GM19397 (cell line): ENCODE measurements around the gene MESD.
"Not testable (repeated sequence)": the region's sequence is repeated elsewhere in the genome, so short reads cannot be mapped to it uniquely, and the experiment has no call there.

Source experiments
- ATAC-seq: cut with Tn5 transposase; IDR thresholded peaks from one replicate; pipeline ENCODE4 v1.9.1; 2021; ENCODE audit warnings: mild to moderate bottlenecking, moderate library complexity; ENCODE audit not compliant: unreplicated experiment

Gene MESD

DNA sequence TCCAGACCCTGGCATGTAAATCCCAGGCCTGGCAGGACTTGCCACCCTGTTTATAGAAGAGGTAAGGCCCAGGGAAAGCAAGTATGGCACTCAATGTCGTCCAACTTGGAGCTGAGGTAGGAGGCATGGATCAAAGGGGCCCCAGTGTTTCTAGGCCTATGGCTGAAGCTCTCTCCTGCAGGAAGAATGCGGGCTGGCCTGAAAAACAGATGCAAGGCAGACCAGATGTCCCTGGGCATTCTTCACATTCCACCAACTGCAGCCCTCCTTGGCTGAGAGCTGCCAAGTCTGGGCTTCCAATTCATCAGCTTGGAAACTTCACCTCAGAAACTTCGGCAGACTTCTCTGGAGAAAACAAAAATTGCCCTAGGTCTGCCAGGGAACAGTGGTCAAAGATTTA is 22.2 kb downstream of the MESD start:
- no peak for ATAC-seq

DNA sequence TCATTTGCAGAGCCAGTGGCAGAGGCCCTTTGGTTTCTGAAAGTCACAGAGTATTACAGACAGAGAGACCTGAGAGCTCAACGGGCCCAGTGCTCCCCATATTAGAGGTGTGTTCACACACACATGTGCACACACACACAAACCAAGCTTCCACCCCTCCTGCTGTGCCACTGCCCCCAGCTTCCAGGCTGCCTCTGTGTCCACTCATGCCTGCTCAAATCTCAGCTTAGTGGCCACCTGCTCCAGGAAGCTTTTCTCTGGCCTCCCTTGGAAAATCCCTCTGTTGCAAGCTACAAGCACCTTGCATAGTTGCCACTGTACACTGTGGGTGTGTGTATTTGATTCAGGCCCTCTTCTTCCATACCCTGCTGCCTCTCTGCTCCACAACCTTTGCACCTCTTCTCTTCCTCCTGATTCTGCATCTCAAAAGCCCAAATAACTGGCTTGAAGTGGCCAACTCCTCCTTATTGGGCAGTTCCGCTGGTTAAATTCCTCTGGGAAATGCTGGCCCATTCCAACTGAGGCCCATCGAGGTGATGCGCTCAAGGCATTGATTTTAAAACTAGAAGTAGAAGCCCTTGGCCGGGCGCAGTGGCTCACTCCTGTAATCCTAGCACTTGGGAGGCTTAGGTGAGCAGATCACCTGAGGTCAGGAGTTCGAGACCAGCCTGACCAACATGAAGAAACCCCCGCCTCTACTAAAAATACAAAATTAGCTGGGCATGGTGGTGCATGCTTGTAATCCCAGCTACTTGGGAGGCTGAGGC is 23.0 kb downstream of the MESD start:
- no peak for ATAC-seq

DNA sequence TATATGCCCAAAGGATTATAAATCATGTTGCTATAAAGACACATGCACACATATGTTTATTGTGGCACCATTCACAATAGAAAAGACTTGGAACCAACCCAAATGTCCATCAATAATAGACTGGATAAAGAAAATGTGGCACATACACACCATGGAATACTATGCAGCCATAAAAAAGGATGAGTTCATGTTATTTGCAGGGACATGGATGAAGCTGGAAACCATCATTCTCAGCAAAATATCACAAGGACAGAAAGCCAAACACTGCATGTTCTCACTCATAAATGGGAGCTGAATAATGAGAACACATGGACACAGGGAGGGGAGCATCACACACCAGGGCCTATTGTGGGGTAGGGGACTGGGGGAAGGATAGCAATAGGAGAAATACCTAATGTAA is 24.2 kb downstream of the MESD start:
- not testable (repeated sequence) for ATAC-seq

DNA sequence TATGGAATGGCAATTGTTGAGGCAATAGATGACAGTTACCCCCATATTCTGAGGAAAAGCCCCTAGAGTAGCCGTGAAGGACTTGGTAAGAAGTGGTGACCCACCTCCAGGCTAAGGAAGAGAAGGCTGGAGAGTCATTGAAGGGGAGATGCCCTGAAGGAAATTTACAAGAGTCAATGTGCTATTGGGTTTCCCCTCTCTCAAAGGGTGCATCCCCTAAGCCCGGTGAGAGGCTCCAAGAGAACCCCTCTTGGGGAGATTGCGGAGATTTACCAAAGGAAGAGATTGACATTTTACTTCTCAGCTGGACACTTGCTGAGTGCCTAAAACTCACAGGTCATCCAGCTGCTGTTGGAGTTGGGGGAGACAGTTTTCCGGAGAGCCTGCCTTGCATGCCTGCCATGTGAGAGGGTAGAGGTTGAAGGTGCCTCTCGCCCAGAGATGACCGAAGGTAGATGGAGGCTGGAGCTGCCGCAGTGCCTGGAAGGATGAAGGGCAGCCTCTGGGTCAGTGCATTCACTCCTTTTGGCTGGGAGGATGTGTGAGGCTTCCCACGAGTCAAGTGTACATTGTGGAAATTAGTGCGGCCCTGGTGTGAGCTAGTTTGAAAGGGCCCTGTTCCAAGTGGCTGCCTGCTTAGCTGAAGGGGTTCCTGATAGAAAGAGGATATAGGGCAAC is 30.7 kb downstream of the MESD start:
- no peak for ATAC-seq

DNA sequence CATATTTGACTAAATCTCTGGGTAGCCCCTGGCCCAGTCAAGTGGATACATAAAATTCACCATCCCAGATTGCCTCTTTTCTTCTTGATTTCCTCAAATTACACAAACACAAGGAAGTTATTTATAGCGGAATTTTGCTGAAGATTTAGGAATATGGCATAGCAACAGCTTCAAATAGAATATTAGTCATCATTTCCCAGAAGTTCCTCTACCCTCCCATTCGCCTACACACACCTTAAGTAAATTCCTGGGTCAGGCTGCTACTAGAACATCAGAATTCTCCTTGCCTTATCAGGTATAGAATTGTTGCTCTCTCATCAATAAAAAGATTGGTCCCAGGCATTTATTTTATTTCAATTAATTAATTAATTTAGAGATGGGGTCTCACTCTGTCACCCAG is 31.6 kb downstream of the MESD start:
- no peak for ATAC-seq

DNA sequence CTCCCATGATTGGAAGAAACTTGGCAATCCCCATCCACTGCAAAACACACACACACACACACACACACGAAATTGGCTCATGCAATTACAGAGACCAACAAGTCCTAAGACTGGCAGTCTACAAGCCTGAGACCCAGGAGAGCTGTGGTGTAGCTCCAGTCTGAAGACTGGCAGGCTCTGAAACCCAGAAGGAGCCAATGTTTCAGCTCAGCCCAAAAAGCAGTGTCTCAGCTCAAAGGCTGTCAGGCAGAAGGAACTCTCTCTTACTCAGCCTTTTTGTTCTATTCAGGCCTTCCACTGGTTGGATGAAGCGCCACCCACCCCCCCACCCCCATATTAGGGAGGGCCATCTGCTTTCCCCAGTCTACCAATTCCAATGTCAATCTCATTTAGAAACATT is 32.1 kb downstream of the MESD start:
- no peak for ATAC-seq

DNA sequence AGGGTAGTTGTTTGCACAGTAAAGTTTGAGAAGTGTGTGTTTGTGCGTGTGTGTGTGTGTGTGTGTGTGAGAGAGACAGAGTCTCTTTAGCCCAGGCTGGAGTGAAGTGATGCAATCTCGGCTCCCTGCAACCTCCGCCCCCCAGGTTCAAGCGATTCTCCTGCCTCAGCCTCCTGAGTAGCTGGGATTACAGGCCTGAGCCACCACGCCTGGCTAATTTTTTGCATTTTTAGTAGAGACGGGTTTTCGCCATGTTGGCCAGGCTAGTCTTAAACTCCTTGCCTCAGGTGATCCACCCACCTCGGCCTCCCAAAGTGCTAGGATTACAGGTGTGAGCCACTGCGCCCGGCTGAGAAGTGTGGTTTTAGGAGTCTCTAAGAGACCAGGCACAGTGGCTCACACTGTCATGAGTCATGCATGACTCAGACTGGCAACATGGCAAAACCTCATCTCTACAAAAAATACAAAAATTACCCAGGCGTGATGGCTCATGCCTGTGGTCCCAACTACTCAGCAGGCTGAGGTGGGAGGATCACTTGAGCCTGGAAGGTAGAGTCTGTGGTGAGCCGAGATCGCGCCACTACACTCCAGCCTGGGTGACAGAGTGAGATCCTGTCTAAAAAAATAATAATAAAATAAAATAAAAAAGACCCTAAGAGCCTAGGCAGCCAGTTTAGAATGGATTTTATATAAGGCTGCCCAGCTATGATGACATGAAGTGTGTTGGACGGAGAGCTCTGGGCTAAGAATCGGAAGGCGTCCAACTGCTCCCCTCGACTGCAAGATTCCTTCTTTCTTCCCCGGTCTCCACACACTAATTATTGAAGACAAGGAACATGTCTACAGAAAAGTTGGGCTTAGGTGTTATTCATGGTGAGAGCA is 33.8 kb downstream of the MESD start:
- not testable (repeated sequence) for ATAC-seq

DNA sequence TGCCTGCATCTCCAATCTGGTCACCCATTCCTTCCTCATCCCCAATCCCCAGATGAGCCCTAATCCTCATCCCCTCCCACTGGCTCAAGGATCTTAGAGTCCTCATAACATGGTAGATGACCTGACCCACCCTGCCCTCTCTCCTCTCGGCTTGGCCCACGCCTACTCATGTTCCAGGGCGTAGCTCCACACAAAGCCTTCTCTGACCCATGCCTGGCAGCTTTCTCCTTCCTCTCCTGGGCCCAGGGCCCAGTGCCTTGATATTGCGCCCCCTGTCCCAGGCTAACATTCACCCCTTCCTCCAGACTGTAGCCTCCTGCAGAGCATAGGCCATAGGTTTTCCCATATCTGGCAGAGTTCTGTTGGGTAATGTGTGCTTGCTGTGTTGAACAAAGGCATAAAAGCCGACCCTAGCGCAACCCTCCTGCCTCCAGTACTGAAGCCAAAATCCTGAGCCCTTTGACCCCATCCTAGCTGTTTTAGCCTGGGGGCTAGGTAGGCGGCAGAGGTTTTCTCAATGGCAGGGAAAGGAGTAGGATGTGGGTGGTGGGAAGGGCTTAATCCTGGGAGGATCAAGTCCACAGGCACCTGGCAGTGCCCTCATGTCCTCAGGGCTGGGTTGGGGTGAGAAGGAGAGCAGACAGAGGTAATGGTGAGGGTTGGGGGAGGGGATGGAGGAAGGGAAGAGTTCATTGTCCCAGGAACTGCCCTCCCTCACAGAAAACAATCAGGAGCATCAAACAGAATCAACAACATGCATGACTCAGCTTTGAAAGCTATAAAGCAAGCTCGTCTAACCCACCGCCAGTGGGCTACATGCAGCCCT is 35.5 kb downstream of the MESD start:
- no peak for ATAC-seq

DNA sequence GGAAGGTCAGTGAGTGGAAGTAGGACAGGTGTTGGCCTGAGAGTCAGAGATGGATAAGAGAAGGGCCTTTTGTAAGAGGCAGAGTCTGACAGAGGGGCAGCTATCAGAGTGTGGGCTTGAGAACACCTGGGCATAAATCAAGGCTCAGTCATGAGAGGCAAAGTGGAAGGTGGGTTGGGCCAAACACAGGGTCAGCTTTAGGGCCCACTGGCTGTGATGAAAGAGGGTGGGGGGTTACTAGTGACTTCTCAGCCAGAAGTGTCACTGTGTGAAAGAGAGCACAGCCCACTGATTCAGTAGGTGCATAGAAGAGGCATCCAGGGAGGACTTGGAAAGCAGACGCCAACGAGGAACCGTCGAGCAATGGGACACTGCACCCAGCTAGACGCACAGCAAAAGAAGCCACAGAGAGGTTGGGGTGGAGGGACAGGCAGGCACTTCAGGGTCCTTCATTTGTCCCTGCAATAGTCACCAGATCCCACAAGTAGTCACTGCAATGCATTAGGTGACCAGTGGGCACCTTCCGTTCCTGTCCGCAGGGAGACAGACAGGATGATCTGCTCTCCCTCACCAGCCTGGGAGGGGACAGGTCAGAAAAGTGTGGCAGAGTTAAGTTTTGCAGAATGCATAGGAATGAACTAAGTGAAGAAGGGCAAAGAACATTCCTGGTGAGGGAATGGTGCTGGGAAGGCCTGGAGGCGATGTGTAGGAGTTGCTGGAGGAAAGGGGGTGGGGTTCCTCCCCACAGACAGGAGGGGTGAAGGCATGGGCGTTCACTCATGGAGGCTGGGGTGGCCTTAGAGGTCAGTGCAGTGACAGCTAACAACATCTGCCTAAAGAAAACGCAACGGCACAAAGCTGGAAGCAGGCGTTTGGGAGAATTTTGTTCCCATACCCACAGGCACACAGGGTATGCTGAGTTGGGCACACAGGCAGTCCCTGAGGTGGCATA is 36.3 kb downstream of the MESD start:
- no peak for ATAC-seq

DNA sequence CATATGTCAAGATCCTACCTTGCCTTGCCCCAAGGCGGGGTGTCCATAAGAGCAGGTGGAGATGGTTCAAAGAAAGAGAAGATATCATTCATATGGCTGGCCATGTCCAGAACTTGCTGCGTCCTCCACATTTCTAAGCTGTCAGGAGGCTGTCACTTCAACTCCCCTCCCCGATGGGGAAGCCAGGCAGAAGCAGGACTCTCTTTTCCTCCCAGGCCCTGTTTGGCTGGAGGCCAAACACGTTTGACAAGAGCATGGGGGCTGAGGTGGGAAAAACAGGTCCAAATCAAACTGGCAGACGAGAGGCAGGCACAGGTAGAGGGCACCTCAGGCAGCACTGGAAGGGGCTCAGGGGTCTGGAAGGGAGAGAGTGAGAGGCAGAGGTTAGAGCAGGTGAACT is 37.7 kb downstream of the MESD start:
- ATAC-seq = no peak

DNA sequence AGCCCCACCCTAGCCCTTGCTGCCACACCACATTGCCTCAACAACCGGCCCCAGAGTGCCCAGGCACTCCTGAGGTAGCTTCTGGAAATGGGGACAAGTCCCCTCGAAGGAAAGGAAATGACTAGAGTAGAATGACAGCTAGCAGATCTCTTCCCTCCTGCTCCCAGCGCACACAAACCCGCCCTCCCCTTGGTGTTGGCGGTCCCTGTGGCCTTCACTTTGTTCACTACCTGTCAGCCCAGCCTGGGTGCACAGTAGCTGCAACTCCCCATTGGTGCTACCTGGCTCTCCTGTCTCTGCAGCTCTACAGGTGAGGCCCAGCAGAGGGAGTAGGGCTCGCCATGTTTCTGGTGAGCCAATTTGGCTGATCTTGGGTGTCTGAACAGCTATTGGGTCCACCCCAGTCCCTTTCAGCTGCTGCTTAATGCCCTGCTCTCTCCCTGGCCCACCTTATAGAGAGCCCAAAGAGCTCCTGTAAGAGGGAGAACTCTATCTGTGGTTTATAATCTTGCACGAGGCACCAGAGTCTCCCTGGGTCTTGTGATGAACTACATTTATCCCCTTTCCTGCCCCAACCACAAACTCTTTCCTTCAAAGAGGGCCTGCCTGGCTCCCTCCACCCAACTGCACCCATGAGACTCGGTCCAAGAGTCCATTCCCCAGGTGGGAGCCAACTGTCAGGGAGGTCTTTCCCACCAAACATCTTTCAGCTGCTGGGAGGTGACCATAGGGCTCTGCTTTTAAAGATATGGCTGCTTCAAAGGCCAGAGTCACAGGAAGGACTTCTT is 39.1 kb downstream of the MESD start:
- no peak for ATAC-seq

DNA sequence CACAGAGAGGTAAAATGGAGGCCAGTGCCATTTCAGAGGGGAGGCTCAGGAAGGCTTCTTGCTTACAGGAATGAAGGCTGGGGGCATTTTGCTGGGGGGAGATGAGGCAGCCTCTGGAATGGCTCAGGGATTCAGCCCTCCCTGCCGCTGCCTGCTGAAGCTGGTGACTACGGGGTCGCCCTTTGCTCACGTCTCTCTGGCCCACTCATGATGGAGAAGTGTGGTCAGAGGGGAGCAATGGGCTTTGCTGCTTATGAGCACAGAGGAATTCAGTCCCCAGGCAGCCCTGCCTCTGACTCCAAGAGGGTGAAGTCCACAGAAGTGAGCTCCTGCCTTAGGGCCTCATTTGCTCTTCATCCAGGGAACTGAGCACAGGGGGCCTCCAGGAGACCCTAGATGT is 39.9 kb downstream of the MESD start:
- ATAC-seq = no peak

DNA sequence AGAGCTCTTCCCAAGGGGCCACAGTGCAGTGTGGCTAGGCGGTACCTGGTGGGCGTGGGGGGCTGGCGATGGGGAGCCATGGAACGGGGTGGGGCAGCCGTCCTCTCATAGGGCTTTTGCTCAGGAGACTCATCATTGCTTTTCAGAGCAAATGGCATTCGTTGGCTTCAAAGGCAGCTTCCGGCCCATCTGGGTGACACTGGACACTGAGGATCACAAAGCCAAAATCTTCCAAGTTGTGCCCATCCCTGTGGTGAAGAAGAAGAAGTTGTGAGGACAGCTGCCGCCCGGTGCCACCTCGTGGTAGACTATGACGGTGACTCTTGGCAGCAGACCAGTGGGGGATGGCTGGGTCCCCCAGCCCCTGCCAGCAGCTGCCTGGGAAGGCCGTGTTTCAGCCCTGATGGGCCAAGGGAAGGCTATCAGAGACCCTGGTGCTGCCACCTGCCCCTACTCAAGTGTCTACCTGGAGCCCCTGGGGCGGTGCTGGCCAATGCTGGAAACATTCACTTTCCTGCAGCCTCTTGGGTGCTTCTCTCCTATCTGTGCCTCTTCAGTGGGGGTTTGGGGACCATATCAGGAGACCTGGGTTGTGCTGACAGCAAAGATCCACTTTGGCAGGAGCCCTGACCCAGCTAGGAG is 40.8 kb downstream of the MESD start:
- no peak for ATAC-seq

DNA sequence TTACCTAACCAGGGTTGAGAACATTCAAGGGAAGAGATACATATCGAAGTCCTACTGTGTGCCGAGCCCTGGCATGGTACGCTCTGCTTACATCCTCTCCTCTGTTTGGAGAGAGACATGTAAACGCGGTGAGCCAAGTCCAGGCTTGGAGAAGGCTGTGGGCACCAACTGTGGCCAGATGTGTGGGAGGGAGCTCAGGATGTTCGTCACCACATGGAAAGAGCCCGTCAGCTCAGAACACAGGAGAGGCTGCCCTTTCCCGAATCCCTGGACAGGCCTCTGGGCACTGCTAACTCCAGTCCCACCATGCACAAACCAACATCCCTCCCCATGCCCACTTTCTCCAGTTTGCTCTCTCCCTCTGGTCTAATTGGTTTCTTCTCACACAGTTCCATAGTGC is 43.0 kb downstream of the MESD start:
- ATAC-seq = no peak

DNA sequence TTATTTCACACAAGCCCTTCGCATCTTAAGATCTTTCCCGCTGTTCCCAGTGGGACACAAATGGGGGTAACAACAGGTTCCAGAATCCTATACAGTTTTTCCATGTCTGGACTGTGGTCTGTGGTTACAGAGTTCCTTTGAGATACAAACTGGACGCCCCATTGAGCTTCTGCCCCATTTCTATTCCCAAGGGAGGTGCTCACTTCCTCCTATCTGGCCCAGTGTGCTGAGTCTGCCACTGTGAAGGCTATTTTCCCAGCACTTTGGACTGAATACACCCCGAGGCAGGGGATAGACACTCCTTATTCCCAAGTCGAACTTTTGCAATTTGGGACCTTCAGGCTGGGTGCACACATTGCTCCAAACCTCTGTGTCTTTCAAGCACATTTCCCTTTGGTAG is 44.0 kb downstream of the MESD start:
- ATAC-seq = no peak

DNA sequence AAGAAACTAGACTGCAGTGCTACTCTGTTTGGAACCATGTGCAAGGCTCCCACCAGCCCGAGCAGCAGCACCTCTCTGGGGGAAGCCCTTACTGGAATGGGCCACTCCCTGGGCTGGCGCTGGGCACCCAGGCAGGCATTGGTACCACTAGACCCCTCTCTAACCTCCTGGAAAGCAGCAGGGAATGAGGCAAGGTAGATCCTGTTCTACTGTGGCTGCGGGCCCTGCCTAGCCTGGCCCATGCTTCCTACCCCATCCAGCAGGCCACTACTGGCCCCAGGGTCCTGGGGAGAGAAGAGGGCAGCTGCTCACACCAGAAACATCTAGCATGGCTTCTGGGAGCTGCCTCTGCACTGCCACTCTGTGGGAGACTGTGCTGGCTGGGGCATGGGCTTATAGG is 44.8 kb downstream of the MESD start:
- ATAC-seq = no peak

DNA sequence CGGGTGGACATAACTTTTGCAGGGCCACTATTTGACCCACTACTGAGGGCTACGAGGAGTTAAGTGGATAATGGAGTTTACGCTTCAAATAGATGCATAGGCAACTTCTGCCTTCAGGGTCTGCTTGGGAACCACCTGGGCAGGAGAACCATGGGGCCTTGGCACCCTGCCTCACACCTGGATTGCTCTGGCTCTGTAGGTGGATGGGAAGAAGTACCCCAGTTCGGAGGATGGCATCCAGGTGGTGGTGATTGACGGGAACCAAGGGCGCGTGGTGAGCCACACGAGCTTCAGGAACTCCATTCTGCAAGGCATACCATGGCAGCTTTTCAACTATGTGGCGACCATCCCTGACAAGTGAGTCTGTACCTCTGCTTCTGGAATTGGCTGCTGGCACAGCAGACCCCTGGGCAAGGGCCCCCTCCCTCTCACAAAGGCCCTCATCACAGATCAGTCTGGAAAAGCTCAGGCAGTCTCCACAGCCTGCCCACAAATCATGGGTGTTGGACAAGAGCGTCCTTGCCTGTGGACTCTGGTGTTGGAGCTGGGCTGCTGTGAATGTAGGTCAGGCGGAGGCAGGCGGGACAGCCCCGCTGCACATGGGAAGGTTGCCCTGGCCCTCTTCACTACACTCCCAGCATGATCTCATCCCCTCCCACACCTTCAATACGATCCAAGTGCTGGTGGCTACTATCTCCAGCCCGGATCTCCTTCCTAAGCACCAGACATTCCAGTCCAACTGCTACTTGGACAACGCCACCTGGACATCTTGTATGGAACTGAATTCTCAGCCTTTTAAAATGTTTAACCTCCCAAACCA is 46.7 kb downstream of the MESD start:
- ATAC-seq = no peak

DNA sequence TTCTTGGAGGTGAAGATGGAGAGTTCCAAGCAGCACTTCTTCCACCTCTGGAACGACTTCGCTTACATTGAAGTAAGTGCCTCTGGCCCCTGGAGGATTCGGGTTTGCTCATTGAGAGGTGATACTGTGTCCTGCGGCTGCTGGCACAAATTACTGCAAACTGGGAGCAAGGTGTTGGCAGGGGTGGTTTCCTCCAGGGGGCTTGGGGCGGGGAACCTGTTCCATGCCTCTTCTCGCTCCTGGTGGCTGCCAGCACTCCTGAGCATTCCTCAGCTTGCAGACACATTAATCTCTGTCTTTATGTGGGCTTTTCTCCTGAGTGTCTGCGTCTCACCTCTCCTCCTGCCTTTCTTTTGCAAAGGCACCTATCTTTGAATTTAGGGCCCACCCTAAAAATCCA is 47.4 kb downstream of the MESD start:
- no peak for ATAC-seq
